ENCODE results near the gene ZNF536. TPM values are rescaled to one million over a fixed set of nuclear protein-coding genes. Genes with fewer than 3 reads are reported as not detected.

The ZNF536 gene
- total RNA-seq, 2 donors from 2014 or later = 0.41 to 1.5 TPM

DNA sequence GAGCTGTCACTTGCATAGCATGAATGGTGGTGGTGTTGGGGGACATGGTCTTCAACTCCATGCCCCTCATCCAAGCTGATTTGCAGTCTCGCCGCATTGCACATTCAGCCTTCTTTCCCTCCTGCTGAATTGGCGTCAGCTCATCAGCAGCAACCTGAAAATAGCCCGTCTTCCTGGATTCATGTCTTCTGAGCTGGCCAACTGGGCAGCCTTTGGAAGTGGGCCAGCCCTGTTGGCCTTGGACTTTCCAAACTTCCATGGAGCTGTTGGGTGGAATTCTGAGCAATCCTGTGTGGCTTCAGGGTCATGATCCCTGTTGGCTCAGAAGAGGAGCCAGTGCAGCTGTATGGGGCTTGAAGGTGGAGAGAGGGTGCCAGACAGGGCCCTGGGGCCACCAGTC is 68.8 kb downstream of the ZNF536 start:
- H3K4me3 ChIP-seq = no peak overlapping the region
- no peak for ATAC-seq (ENCODE audit: insufficient number of reproducible peaks, low FRiP score, low read depth)
- H3K4me1 ChIP-seq (ENCODE audit: control insufficient read depth in 1 of 2, low read depth in 2 of 2) = no peaks in the 10 kb centered on the region
- no peaks in the 10 kb centered on the region for H3K9me3 ChIP-seq
- TF ChIP-seq, protein P1, sequence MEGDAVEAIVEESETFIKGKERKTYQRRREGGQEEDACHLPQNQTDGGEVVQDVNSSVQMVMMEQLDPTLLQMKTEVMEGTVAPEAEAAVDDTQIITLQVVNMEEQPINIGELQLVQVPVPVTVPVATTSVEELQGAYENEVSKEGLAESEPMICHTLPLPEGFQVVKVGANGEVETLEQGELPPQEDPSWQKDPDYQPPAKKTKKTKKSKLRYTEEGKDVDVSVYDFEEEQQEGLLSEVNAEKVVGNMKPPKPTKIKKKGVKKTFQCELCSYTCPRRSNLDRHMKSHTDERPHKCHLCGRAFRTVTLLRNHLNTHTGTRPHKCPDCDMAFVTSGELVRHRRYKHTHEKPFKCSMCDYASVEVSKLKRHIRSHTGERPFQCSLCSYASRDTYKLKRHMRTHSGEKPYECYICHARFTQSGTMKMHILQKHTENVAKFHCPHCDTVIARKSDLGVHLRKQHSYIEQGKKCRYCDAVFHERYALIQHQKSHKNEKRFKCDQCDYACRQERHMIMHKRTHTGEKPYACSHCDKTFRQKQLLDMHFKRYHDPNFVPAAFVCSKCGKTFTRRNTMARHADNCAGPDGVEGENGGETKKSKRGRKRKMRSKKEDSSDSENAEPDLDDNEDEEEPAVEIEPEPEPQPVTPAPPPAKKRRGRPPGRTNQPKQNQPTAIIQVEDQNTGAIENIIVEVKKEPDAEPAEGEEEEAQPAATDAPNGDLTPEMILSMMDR (IDR thresholded peaks at IDR 0.05) = no peak
- H3K27ac ChIP-seq = no peak overlapping the region
- no peaks in the 10 kb centered on the region for H3K27me3 ChIP-seq (replicated peaks; ENCODE audit: insufficient read depth)
- no peaks in the 10 kb centered on the region for H3K36me3 ChIP-seq
- DNase-seq (ENCODE audit: low spot score) = no peak

- ATAC-seq (ENCODE audit: insufficient number of reproducible peaks, low FRiP score, low read depth) (no peak), DNase-seq (ENCODE audit: low spot score) (no peak)
- Histone ChIP-seq H3K27ac (no peak overlapping the region), H3K27me3 (replicated peaks; ENCODE audit: insufficient read depth) (no peaks in the 10 kb centered on the region), H3K9me3 (no peaks in the 10 kb centered on the region), H3K36me3 (no peaks in the 10 kb centered on the region), H3K4me3 (no peak overlapping the region), H3K4me1 (ENCODE audit: control insufficient read depth in 1 of 2, low read depth in 2 of 2) (no peaks in the 10 kb centered on the region)
- TF ChIP-seq, protein P1 (IDR thresholded peaks at IDR 0.05) = no peak
Observed at GRCh38 chr19:30442674-30443073, 70.5 kb downstream of the ZNF536 start.

- no peak overlapping the region for H3K4me3 ChIP-seq
- ATAC-seq (ENCODE audit: insufficient number of reproducible peaks, low FRiP score, low read depth) (no peak), DNase-seq (ENCODE audit: low spot score) (no peak)
- H3K9me3 ChIP-seq = no peaks in the 10 kb centered on the region
- no peaks in the 10 kb centered on the region for H3K27me3 ChIP-seq (replicated peaks; ENCODE audit: insufficient read depth)
- H3K27ac ChIP-seq = no peak overlapping the region
- TF ChIP-seq, protein P1 (IDR thresholded peaks at IDR 0.05) = no peak
- H3K36me3 ChIP-seq = no peaks in the 10 kb centered on the region
- no peaks in the 10 kb centered on the region for H3K4me1 ChIP-seq (ENCODE audit: control insufficient read depth in 1 of 2, low read depth in 2 of 2)
Observed at GRCh38 chr19:30443531-30444252, 71.5 kb downstream of the ZNF536 start.

DNA sequence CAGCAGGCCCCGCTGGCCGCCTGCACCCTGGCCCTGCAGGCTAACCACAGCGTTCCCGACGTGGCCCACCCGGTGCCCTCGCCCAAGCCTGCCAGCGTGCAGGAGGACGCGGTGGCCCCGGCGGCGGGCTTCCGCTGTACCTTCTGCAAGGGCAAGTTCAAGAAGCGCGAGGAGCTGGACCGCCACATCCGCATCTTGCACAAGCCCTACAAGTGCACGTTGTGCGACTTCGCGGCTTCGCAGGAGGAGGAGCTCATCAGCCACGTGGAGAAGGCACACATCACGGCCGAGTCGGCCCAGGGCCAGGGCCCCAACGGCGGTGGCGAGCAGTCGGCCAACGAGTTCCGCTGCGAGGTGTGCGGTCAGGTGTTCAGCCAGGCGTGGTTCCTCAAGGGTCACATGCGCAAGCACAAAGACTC is 72.1 kb downstream of the ZNF536 start:
- DNase-seq (ENCODE audit: low spot score) (no peak), ATAC-seq (ENCODE audit: insufficient number of reproducible peaks, low FRiP score, low read depth) (no peak)
- TF ChIP-seq, protein P1 (IDR thresholded peaks at IDR 0.05) = no peak
- Histone ChIP-seq H3K4me1 (ENCODE audit: control insufficient read depth in 1 of 2, low read depth in 2 of 2) (no peaks in the 10 kb centered on the region), H3K4me3 (no peak overlapping the region), H3K27ac (no peak overlapping the region), H3K9me3 (no peaks in the 10 kb centered on the region), H3K27me3 (replicated peaks; ENCODE audit: insufficient read depth) (no peaks in the 10 kb centered on the region), H3K36me3 (no peaks in the 10 kb centered on the region)

DNA sequence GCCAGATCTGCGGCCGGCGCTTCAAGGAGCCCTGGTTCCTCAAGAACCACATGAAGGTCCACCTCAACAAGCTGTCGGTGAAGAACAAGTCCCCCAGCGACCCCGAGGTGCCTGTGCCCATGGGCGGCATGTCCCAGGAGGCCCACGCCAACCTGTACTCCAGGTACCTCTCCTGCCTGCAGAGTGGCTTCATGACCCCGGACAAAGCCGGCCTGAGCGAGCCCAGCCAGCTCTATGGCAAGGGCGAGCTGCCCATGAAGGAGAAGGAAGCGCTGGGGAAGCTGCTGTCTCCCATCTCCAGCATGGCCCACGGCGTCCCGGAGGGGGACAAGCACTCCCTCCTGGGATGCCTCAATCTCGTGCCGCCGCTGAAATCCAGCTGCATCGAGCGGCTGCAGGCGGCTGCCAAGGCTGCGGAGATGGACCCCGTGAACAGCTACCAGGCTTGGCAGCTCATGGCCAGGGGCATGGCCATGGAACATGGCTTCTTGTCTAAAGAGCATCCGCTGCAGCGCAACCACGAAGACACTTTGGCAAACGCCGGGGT is 72.6 kb downstream of the ZNF536 start:
- Histone ChIP-seq H3K27me3 (replicated peaks; ENCODE audit: insufficient read depth) (no peaks in the 10 kb centered on the region), H3K27ac (no peak overlapping the region), H3K9me3 (no peaks in the 10 kb centered on the region), H3K36me3 (no peaks in the 10 kb centered on the region), H3K4me1 (ENCODE audit: control insufficient read depth in 1 of 2, low read depth in 2 of 2) (peaks cover 0 to 2% of the 10 kb centered on the region in 2 donors), H3K4me3 (no peak overlapping the region)
- no peak for DNase-seq (ENCODE audit: low spot score)
- no peak for ATAC-seq (ENCODE audit: insufficient number of reproducible peaks, low FRiP score, low read depth)
- TF ChIP-seq, protein P1 (IDR thresholded peaks at IDR 0.05) = no peak

All from thoracic aorta (tissue), 2 donors.